GM18502 (cell line): ENCODE results near the gene FXYD7.

ENCODE experiments used
- ATAC-seq: cut with Tn5 transposase; IDR thresholded peaks from one replicate; pipeline ENCODE4 v1.9.1; 2021; ENCODE audit warnings: mild to moderate bottlenecking; ENCODE audit not compliant: unreplicated experiment, poor library complexity

Gene FXYD7

DNA sequence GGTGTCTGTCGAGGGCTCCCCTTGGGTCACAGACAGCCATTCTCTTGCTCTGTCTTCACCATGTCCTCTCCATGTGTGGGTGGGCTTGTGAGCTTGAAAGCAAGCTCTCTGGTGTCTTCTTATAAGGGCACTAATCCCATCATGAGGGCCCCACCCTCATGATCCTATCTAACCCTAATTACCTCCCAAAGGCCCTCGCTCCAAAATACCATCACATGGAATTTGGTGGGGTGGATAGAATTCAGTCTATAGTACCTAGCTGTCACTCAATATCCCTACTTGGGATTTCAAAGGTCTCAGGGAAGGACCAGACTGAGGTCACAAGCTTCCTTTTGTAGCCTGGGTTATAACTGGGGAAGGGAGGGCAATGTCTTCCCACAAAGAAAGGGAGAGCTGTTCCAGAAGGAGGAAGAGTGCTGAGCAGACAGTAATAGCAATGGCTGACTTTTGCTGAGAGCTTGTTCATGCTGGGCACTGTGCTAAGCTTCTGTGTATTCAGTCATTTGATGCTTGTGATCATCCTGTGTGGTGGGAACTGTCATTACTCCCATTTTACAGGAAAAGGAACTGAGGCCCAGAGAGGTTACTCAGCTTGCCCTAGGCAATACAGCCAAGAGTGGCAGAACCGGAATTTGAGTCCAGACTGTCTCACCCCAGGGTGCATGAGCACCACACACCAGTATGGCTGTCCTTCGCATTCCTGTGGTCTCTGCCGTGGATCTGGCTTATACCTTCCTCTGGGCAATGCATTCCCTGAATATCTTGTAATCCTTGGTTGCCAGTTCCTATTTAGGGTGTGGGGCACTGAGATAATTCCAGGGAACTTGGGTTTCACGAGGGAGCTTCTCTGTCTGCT, 19.6 kb downstream of the FXYD7 start:
- no peak for ATAC-seq

DNA sequence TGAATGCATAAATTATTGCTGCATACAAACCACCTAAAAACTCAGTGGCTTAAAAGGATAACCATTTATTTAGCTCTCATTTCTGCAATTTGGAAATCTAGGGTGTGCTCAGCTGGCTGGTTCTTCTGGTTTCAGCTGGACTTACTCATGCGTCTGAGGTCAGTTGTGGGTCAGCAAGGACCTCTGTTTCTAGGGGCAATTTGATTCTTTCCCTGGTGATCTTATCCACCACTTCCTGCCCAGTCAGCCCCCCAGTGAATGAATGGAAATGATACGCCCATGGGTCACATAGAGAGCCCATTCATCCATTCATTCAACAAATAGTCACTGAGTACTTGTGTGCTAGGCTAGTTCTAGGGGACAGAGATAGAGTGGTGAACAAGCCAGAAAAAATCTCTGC, 21.4 kb downstream of the FXYD7 start:
- ATAC-seq: no peak

DNA sequence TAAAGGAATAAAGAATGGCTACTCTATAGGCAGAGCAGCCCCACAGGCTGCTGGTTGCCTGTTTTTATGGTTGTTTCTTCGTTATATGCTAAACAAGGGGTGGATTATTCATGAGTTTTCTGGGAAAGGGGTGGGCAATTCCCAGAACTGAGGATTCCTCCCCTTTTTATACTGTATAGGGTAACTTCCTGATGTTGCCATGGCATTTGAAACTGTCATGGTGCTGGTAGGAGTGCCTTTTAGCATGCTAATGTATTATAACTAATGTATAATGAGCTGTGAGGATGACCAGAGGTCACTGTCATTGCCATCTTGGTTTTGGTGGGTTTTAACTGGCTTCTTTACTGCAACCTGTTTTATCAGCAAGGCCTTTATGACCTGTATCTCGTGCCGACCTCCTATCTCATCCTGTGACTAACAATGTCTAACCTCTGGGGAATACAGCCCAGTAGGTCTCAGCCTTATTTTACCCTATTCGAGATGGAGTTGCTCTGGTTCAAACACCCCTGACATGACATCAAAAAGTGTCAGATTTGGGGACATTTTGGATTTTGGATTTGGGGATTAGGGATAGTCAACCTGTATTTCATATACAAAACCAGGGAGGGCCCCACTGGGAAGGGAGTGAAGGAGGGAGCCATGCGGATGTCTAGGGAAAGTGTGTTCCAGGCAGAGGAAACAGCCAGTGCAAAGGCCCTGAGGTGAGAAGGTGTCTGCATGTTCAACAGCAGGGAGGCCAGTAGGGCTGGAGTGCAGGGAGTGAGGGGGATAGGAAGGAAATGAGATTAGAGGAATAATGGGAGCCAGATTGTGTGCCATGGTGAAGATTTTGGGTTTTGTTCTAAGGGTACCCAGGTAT, 22.4 kb downstream of the FXYD7 start:
- no peak for ATAC-seq

DNA sequence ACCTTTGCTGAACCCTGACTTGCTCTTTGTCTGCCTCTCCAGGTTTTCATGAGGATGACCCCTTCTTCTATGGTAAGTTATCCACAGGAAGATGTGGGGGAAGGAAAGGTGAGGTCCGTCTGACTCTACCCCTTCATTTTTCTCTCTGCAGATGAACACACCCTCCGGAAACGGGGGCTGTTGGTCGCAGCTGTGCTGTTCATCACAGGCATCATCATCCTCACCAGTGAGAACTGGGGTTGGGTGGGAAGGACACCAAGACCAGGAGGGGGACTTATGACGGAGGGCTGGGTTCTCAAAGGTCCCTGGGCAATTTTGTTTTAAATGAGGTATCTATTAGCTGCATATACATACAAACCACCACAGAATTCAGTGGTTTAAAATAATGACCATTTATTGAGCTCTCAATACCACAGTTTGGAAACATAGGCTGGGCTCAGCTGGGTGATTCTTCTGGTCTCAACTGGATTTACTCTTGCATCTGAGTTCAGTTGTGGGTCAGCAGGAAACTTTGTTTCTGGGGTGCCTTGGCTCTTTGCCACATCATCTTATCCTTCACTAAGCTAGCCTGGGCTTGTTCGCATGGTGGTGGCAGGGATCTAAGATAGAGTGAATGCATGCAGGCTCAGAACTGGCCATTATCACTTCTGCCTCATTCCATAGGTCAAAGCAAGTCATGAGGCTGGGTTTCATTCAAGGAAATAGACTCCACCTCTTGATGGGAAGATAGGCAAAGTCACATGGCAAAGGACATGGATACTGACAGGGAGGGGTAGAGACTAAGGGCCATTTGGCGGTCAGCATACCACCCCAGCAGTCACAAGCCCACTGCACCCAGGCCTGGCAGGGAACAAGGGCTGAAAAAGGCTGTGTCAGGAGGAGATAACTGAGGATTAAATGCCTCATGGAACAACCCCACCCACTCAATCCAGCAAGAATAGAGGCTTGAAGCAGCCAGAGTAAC, 23.3 kb downstream of the FXYD7 start:
- ATAC-seq: no peak

DNA sequence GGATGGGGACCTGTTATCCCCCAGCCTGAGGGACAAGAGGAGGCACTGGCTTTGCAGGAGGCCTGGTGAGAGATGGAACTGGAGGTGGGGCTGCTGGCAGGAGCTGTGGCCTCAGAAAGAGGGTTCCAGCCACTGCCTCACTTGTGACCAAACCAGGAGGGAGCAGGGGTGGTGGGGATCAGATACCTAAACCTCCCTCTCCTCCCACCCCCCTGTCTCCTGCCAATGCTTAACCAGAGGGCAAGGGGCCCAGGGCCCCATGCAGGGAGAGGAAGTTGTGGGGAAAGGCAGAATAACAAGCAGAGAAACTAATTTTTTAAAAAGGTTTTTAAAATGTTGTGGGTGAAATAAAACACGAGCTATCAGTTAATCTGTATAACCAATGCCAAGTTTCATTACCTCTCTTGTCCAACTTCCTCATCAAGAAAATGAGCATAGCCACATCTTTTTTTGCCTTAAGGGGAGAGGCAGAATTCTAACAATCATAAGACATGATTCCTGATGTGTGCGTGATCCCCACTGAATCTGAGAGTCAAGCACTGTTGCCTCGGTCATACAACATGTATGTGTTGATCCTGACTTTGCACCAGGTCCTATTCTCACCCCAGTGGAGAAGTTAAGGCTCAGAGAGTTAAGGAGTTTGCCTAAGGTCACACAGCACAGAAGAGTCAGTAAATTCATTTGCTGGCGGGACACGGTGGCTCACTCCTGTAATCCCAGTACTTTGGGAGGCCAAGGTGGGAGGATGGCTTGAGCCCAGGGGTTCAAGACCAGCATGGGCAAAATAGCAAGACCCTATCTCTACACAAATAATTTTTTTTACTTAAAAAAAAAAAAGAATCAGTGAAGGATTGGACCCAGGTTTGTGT, 24.4 kb downstream of the FXYD7 start:
- ATAC-seq: no peak

DNA sequence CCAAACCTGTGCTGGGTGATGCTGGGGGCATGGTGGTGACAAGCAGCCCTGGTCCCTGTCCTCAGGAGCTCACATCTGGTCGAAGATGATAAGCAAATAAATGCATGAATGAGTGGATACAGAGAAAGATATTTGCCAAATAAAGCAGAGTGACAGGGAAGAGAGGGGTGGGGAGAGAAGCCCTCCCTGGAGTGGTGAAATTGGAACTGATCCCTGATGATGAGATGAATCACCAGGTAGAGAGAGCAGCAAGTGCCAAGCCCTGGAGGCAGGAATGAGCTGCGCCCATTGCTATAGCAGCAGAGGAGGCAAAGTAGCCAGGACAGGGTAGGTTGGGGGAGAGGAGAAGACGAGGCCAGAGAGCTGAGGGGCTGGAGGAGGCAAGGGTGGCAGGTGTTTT, 25.1 kb downstream of the FXYD7 start:
- ATAC-seq: no peak

DNA sequence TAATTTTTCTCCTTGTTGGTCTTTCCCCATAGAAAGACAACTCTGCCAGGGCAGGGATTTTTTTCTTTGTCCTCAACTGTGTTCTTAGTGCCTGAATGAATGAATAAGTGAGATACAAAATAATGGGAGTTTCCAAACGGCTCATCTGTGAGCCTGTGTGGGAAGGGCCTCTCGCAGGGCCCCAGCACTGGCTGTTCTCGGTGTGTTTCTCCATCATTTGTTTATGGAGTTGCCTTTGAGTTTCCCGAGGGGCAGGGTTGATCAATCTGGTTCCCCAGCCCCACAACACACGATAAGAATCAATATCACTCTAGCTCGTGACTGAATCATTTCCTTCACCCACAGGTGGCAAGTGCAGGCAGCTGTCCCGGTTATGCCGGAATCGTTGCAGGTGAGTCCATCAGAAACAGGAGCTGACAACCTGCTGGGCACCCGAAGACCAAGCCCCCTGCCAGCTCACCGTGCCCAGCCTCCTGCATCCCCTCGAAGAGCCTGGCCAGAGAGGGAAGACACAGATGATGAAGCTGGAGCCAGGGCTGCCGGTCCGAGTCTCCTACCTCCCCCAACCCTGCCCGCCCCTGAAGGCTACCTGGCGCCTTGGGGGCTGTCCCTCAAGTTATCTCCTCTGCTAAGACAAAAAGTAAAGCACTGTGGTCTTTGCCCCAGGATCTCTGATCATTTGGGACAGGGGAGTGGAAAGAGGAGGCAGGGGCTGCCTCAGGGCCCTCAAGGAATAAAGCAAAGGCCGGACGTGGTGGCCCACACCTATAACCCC, 26.4 kb downstream of the FXYD7 start:
- ATAC-seq: no peak

DNA sequence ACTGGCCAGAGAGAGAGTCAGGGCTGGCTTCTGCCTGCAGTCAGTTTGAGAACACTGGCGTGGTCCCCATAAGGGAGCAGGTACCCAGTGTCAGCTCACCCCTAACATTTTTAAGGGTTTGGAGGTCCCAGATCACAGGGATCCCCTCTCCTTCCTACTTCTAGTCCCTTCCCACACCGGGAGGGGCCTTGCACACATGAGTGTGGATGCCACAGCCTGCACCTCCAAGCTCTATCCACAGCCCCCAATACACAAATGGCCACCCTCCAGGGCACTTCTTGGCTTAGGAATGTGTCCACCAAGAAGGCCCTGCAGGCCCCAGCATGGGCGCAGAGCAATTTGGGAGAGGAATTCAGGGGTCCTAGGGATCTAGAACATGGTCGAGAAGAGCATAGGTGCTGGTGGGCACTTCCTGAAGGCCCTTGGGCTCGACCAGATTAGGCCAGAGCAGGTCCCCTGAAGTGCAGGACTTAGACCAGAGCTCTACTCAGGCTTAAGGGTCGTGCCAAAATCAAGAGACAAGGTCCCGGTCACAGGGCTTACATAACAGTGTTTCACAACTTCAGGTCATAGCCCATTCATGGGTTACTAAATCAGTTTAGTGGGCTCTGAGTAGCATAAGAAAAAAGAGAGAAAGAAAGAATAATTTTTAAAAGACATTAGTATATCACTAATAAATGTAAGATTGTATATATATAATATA, 27.5 kb downstream of the FXYD7 start:
- no peak for ATAC-seq

DNA sequence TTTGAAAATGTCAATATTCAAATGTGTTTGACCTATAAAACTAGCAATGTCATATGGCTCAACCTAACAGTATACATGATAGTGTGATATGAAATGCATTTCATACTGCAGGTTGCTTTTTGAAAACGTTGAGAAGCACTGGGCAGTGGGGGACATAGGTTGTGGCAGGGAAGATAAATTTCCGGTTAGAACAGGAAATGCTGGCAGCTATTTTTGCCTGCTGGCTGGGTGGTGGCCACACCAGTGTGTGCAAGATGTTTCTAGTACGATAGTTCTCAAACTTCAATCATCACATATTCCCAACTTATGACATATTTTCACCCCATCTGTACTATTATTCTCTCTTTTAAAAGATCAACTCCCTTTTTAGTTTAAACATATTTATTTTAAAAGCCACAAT, 28.7 kb downstream of the FXYD7 start:
- ATAC-seq: no peak

DNA sequence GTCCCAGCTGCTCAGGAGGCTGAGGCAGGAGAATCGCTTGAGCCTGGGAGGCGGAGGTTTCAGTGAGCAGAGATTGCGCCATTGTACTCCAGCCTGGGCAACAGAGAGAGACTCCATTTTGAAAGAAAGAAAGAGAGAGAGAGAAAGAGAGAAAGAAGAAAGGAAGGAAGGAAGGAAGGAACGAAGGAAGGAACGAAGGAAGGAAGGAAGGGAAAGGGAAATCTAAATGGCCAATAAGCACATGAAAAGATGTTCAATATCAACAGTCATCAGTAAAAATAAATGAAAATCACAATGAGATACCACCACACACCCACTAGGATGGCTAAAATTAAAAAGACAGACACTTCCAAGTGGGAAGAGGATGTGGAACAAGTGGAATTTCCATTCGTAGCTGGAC, 31.2 kb downstream of the FXYD7 start:
- ATAC-seq: no peak

DNA sequence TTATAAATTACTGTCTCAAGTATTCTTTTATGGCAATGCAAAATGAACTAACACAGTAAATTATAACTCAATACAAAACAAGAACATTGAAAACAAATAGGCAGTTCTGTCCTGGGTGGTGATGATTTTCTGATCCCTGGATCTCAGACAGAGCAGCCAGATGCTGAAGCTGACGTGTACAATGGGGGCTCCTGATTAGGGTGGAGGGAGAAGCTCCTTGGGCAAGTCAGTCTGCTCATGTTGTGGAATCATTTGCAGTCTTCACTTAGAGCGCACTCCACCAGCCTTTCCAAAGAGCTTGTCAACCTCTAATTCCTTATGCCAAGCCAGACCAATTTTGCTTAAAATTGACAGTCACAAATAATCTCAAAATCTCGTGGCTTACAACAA, 33.1 kb downstream of the FXYD7 start:
- ATAC-seq: no peak

DNA sequence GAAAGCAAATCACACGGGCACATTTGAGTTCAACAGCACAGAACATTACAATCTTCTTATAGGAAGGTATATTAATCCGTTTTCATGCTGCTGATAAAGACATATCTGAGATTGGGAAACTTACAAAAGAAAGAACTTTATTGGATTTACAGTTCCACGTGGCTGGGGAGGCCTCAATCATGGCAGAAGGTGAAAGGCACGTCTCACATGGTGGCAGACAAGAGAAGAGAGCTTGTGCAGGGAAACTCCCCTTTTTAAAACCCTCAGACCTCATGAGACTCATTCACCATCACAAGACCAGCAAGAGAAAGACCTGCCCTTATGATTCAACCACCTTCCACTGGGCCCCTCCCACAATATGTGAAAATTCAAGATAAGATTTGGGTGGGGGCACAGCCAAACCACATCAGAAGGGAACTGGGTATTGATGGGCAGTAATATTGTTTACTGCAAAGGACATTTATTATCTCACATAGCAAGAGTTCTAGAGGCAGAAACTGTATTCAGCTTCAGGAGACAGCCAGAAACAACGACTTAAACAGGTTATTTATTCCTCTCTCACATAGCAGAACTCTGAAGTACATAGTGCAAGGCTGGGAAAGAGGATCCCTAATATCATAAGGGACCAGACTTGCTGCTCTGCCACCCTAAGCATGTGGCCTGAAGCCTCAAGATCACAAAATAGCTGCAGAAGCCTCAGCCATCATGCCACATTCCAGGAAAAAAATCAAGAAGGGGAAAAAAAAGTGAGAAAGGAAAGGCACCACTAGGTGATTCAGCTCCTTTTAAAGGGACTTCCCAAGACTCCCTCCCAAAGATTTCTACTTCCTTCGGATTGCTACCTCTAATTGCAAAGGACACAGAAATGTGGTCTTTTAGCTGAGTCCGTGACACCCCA, 34.6 kb downstream of the FXYD7 start:
- ATAC-seq: no peak

DNA sequence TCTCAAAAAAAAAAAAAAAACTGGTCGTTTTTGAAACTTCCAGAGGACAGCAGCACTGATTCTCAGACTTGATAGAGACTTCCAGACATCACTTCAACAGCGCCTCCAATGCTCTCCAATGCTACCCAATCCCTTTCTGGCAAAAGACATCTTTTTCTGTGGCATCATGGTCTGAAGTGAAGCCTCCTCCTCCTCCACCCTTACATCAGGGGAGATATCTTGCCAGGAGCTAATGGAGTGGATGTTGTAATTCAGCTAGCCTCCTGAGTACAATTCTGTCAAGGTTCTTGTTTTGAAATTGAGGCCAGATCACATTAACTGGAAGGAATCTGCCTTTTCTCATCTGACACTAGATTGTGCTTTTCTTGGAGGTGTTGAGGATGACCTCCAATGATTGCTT, 35.6 kb downstream of the FXYD7 start:
- ATAC-seq: no peak

DNA sequence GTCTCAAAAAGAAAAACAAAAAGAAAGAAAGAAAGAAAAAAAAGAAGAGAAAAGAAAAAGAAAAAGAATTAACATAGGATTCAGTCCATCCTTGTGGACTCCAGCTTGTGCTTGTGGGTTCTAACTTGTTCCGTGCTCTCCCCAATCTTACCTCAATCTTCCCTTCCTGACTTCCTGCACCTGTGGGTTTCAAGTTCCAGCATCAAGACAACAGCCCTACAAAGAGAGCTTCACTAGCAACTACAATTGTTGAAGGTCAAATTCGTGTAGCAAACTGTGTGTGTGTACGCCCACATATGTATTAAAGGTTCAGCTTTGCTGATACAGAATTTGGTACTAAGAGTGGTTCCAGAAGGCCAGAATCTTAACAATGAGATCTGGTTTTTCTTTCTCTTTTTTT, 36.8 kb downstream of the FXYD7 start:
- no peak for ATAC-seq

DNA sequence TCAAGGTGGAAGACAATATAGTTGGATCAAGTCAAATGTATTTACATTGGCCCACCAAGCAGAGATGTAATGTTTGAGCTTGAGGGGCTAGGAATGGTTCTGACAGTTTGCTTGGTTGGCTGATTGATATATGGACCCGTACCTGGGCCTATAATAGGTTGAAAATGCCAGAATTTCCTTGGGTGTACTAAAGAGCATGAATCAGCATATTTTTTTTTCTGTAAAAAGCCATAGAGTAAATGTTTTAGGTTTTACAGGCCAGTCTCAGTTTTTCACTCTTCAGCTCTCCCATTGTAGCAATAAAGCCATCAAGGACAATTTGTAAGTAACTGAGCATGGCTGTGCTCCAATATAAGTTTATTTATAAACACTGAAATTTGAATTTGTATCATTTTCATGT, 38.3 kb downstream of the FXYD7 start:
- ATAC-seq: no peak

DNA sequence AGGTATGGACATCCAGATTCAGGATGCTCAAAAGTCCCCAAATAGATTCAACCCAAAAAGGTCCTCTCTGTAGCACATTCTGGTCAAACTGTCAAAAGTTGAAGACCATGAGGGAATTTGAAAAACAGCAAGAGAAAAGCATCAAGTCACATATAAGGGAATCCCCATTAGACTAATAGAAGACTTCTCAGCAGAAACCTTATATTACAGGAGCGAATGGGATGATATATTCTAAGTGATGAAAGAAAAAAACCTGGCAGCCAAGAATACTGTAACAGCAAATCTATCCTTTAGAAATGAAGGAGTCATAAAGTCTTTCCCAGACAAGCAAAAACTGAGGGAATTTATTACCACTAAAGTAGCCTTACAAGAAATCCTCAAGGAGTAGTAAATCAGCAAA, 41.2 kb downstream of the FXYD7 start:
- ATAC-seq: no peak

DNA sequence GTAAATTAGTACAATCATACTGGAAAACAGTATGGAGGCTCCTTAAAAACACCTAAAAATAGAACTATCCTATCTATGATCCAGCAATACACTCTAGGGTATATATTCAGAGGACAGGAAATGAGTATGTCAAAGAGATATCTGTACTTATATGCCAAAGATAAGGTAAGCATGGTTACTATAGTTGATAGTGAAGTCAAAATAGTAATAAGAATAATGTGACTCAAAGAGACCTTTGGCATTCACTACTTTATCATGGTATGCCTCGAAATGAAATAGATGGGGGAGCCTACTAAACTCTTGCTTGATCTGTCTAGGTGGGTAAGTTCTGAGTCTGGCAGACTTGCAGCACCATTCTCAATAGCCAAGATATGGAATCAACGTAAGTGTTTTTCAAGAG, 41.8 kb downstream of the FXYD7 start:
- ATAC-seq: no peak
